H1 (cell line): Measurements from ENCODE around the gene RUVBL2. TPM values are rescaled to one million over a fixed set of nuclear protein-coding genes. Genes with fewer than 3 reads are reported as not detected.

ENCODE experiments used
- ATF3 ChIP-seq: IDR thresholded peaks from 2 replicates; pipeline ENCODE4 v1.6.1; 2011; ENCODE audit warnings: low read depth, mild to moderate bottlenecking, low read length; ENCODE audit not compliant: insufficient read depth
- CHD1 ChIP-seq: IDR thresholded peaks from 2 replicates; pipeline ENCODE4 v1.6.1; 2012; ENCODE audit warnings: low read depth, low read length, improper control_type of control experiment
- CHD2 ChIP-seq: IDR thresholded peaks from 2 replicates; pipeline ENCODE4 v1.6.1; 2012; ENCODE audit warnings: low read length, improper control_type of control experiment
- CREB1 ChIP-seq: IDR thresholded peaks from 2 replicates; pipeline ENCODE4 v1.6.1; 2012; ENCODE audit warnings: inconsistent platforms
- EGR1 ChIP-seq: IDR thresholded peaks from 2 replicates; pipeline ENCODE4 v1.6.1; 2011; ENCODE audit warnings: low read depth, low read length, borderline replicate concordance
- FOSL1 ChIP-seq: IDR thresholded peaks from 2 replicates; pipeline ENCODE4 v1.6.1; 2011; ENCODE audit warnings: mild to moderate bottlenecking, low read depth, low read length, moderate library complexity; ENCODE audit not compliant: insufficient read depth
- JUN ChIP-seq: IDR thresholded peaks from 2 replicates; pipeline ENCODE4 v1.6.1; 2011; ENCODE audit warnings: low read depth, mild to moderate bottlenecking, improper control_type of control experiment, low read length
- JUND ChIP-seq: IDR thresholded peaks from 2 replicates; pipeline ENCODE4 v1.6.1; 2011; ENCODE audit warnings: mild to moderate bottlenecking, improper control_type of control experiment, low read length
- PHF8 ChIP-seq: fragments of 200-600 bp; sonication (generic); conservative IDR thresholded peaks from 2 replicates; pipeline ENCODE4 v1.7.1; 2012; ENCODE audit warnings: low read depth, mild to moderate bottlenecking, inconsistent platforms, low read length, moderate library complexity
- POLR2A ChIP-seq, 2 experiments: IDR thresholded peaks; 1 replicate in 1 of 2; 2 replicates in 1 of 2; pipeline ENCODE4 v1.6.1; 2011; ENCODE audit warnings: low read depth in 2 of 2, low read length in 2 of 2, mild to moderate bottlenecking in 2 of 2; ENCODE audit errors: control extremely low read depth in 1 of 2
- RBBP5 ChIP-seq: IDR thresholded peaks from 2 replicates; pipeline ENCODE4 v1.7.1; 2012; ENCODE audit warnings: low read depth, mild to moderate bottlenecking, inconsistent platforms, low read length, moderate library complexity, borderline replicate concordance
- RNF2 ChIP-seq: fragments of 200-900, 300-1000 bp; sonication (generic); IDR thresholded peaks from 2 replicates; pipeline ENCODE4 v1.7.1; 2016; ENCODE audit warnings: borderline replicate concordance, low read depth, mild to moderate bottlenecking, antibody characterized with exemption, low read length; ENCODE audit not compliant: poor library complexity, severe bottlenecking; ENCODE audit errors: missing control alignments
- RXRA ChIP-seq: IDR thresholded peaks from 2 replicates; pipeline ENCODE4 v1.6.1; 2011; ENCODE audit warnings: low read depth, mild to moderate bottlenecking, low read length, moderate library complexity; ENCODE audit not compliant: insufficient read depth
- SIN3A ChIP-seq, 2 experiments: IDR thresholded peaks in 1 of 2; conservative IDR thresholded peaks in 1 of 2; 2 replicates each; pipeline ENCODE4 v1.6.1; 2011 to 2012; ENCODE audit warnings: low read length in 2 of 2, improper control_type of control experiment in 1 of 2, low read depth in 1 of 2, mild to moderate bottlenecking in 1 of 2
- SRF ChIP-seq: IDR thresholded peaks from 2 replicates; pipeline ENCODE4 v1.6.1; 2011; ENCODE audit warnings: mild to moderate bottlenecking, low read depth, low read length, moderate library complexity
- SUZ12 ChIP-seq: fragments of 200-600 bp; sonication (generic); IDR thresholded peaks from 2 replicates; pipeline ENCODE4 v1.6.1; 2012; ENCODE audit warnings: mild to moderate bottlenecking, inconsistent platforms, low read length, moderate library complexity, mixed read lengths
- TAF1 ChIP-seq: IDR thresholded peaks from 2 replicates; pipeline ENCODE4 v1.6.1; 2011; ENCODE audit warnings: mild to moderate bottlenecking, low read depth, low read length
- TEAD4 ChIP-seq: IDR thresholded peaks from 2 replicates; pipeline ENCODE4 v1.6.1; 2012; ENCODE audit warnings: low read depth, low read length, inconsistent platforms, mixed read lengths
- YY1 ChIP-seq: IDR thresholded peaks from 2 replicates; pipeline ENCODE4 v1.6.1; 2011; ENCODE audit warnings: low read depth, mild to moderate bottlenecking, low read length
- polyA plus RNA-seq, 7 experiments: library from polyadenylated mRNA; depleted of rRNA in 3 of 7; stranded (reverse) in 5 of 7; unstranded in 2 of 7; fragments of >200 nt in 5 of 7; fragments of 200-250 nt in 2 of 7; gene quantifications; 1 replicate in 5 of 7; 2 replicates in 1 of 7; 4 replicates in 1 of 7; pipeline versions ENCODE4 v1.2.1 to v1.2.3, GENCODE V29; 2011 to 2013; ENCODE audit warnings: missing spikeins in 2 of 7, mixed read lengths in 2 of 7
- total RNA-seq: library from RNA; stranded (reverse); fragmentation: NEBNext Ultra II Directional; extraction: Animal tissue kit (Norgen Biotek cat#: 25700); gene quantifications from 2 replicates; pipeline ENCODE4 v1.2.1, GENCODE V29; 2021
- TF ChIP-seq, protein P1 (sequence below): IDR thresholded peaks from 2 replicates; pipeline ENCODE4 v1.6.1; 2012; ENCODE audit warnings: low read length, inconsistent platforms
- TF ChIP-seq, protein P2 (sequence below): IDR thresholded peaks from 2 replicates; pipeline ENCODE4 v1.6.1; 2011; ENCODE audit warnings: low read length, improper control_type of control experiment

Gene RUVBL2
- total and polyA plus RNA-seq, 2 of the 8 experiments (the other 6 are each of a cell fraction or from before 2014, with no cell fraction given), result 152 to 247 TPM

DNA sequence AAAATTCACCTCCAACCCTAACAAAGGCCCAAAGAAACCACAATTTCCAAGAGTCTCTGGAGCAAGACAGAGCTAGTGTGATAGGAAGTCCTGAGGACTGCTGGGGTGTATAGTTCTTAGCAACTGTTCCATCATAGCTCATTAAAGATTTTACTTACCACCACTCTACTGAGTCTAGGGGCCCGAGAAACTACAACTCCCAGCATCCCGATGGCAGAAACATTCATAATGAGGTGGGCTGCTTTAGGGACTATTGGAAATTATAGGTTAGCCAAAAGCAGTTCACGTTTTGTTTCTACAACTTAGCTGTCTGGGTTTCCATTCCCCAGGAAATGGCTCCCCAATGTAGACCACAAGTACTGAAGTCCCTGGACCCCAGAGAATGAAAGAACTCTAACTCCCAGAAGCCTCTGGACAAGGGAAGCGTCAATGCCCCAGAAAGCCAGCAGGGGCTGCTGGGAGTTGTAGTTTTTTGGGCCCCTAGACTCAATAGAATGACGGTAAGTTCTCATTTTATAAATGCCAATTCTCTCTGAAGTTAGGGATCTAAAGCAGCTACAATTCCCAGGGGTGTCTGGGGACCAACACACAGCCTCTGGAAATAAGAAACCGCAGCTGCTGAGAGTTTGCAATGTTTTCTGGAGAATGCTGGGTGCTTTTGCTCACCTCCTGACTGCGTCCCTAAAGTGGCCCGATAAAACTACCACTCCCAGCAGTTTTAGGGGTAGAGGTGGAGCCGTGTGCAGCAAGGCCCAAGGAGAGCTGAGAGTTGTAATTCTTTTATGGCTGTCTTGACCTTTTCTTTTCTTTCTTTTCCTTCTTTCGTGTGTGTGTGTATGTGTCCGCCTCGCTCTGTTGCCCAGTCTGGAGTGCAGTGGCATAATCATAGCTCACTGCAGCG lies 17.5 kb upstream of the RUVBL2 start (continued):
- TF ChIP-seq, protein P1, sequence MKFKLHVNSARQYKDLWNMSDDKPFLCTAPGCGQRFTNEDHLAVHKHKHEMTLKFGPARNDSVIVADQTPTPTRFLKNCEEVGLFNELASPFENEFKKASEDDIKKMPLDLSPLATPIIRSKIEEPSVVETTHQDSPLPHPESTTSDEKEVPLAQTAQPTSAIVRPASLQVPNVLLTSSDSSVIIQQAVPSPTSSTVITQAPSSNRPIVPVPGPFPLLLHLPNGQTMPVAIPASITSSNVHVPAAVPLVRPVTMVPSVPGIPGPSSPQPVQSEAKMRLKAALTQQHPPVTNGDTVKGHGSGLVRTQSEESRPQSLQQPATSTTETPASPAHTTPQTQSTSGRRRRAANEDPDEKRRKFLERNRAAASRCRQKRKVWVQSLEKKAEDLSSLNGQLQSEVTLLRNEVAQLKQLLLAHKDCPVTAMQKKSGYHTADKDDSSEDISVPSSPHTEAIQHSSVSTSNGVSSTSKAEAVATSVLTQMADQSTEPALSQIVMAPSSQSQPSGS, result no peak
- no peak for TF ChIP-seq CHD1
- no peak for TF ChIP-seq SUZ12
- no peak for TF ChIP-seq POLR2A (IDR thresholded peaks at IDR 0.05; ENCODE audit: control extremely low read depth in 1 of 2, low read depth in 2 of 2, low read length in 2 of 2)
- no peak for TF ChIP-seq TAF1
- TF ChIP-seq PHF8, result no peak
- TF ChIP-seq RXRA, result no peak
- TF ChIP-seq SRF, result no peak
- peak; percentile 44; the same call in 1 of the 2 replicates for TF ChIP-seq YY1
- TF ChIP-seq CHD2, result no peak; the same call in 1 of the 2 replicates
- TF ChIP-seq ATF3, result peak; percentile 62
- TF ChIP-seq RBBP5, result no peak
- TF ChIP-seq SIN3A (conservative IDR thresholded peaks at IDR 0.05 in 1 of 2, IDR thresholded peaks at IDR 0.05 in 1 of 2; ENCODE audit: low read depth in 1 of 2, low read length in 2 of 2), result peak in 1 of 2 experiments; percentile 28; a peak in 1 of 4 replicates
- no peak for TF ChIP-seq FOSL1
- no peak for TF ChIP-seq RNF2
- no peak for TF ChIP-seq JUND
- TF ChIP-seq, protein P2, sequence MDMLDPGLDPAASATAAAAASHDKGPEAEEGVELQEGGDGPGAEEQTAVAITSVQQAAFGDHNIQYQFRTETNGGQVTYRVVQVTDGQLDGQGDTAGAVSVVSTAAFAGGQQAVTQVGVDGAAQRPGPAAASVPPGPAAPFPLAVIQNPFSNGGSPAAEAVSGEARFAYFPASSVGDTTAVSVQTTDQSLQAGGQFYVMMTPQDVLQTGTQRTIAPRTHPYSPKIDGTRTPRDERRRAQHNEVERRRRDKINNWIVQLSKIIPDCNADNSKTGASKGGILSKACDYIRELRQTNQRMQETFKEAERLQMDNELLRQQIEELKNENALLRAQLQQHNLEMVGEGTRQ, result no peak
- no peak for TF ChIP-seq JUN
- no peak for TF ChIP-seq TEAD4
- TF ChIP-seq EGR1, result no peak
- TF ChIP-seq CREB1, result peak; percentile 73
